AG04449 (cell line): Measurements from ENCODE around the gene USP49.
A peak's percentile ranks its signal among the peaks of the same experiment; 100 is the strongest.

Experiments
- CTCF ChIA-PET: fragments of 350-600 bp; formaldehyde crosslinking; extraction: SDS; loops from one replicate; lab custom pipeline; 2021; ENCODE audit warnings: antibody characterized with exemption; lab: Yijun Ruan, JAX
- POLR2A ChIA-PET: fragments of 400-600, 350-600 bp; formaldehyde crosslinking; extraction: SDS; loops from one replicate; lab custom pipeline; 2020; ENCODE audit warnings: antibody characterized with exemption, inconsistent platforms; lab: Yijun Ruan, JAX
- DNase-seq: peaks from one replicate; pipeline ENCODE4 v3.0.0-alpha.2; 2010; ENCODE audit warnings: low read depth, low spot score
- H3K4me3 ChIP-seq: 2 replicates; pipeline ENCODE4 v1.5.1; 2011; ENCODE audit warnings: low read depth, mild to moderate bottlenecking, control low read depth, low read length
- TF ChIP-seq, protein P1 (sequence below): IDR thresholded peaks from one replicate; pipeline ENCODE4 v1.5.1; 2011; ENCODE audit warnings: mild to moderate bottlenecking, moderate library complexity, low read length, control low read depth, inconsistent platforms; ENCODE audit not compliant: insufficient read depth; ENCODE audit errors: missing control alignments

The USP49 gene

DNA sequence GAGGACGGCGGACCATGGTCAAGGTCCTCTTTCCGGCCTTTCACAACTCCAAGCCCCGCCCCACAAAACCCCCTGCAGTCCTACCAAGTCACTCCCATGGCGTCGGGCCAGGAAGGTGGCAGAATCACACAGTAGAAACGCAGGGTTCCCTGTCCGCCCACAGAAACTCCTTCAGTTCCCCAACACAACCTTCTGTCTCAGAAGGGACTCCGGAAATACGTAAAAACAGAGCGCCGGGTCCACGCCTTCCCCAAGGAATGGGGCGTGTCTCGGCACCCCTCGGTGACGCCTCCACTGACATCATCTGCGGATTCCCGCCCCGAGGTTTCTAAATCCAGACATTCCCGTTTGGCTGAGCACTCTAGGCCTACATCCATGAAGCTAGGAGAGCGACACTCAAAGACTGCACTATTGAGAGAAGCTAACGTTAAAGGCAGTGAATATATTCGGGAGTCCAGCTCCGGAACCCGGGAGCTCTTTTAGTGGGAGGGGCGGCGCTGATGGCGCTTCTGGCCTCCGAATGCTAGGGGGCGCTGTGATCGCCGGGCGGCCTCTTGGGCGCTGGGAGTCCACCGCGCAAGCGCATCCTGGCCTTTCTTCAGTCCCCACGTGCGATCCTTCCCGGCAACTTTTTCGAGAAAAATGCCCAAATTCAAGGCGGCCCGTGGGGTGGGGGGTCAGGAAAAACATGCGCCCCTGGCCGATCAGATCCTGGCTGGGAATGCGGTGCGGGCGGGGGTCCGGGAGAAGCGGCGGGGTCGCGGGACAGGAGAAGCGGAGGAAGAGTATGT is 25.9 kb upstream of the USP49 start, which contains the start of the genes BYSL and MED20:
Gene BYSL (plus strand): TSS at position 579 of the 791 bp plus-strand sequence. CDS start 64 bp downstream, at position 643.
Gene MED20 (minus strand): TSS at position 219 of the 791 bp plus-strand sequence. CDS start 121 bp downstream, at position 98.
- ChIA-PET CTCF (interaction anchor here (0.6 to 12.2 kb wide), 59 partner anchors 8 to 627 kb away, joined by 3 to 341 read pairs (median 5); partner anchors contain the start of genes CCND3, TAF8, TOMM6 and USP49), POLR2A (interaction anchor here (0.5 to 2.0 kb wide), 8 partner anchors 10 to 160 kb away, joined by 3 to 8 read pairs (median 4); partner anchors contain the start of genes TAF8 and TOMM6)
- H3K4me3 ChIP-seq, result peak within 1 kb of the TSS; percentile 98
- DNase-seq, result peak; percentile 71
- TF ChIP-seq, protein P1, sequence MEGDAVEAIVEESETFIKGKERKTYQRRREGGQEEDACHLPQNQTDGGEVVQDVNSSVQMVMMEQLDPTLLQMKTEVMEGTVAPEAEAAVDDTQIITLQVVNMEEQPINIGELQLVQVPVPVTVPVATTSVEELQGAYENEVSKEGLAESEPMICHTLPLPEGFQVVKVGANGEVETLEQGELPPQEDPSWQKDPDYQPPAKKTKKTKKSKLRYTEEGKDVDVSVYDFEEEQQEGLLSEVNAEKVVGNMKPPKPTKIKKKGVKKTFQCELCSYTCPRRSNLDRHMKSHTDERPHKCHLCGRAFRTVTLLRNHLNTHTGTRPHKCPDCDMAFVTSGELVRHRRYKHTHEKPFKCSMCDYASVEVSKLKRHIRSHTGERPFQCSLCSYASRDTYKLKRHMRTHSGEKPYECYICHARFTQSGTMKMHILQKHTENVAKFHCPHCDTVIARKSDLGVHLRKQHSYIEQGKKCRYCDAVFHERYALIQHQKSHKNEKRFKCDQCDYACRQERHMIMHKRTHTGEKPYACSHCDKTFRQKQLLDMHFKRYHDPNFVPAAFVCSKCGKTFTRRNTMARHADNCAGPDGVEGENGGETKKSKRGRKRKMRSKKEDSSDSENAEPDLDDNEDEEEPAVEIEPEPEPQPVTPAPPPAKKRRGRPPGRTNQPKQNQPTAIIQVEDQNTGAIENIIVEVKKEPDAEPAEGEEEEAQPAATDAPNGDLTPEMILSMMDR, result peak; percentile 94

DNA sequence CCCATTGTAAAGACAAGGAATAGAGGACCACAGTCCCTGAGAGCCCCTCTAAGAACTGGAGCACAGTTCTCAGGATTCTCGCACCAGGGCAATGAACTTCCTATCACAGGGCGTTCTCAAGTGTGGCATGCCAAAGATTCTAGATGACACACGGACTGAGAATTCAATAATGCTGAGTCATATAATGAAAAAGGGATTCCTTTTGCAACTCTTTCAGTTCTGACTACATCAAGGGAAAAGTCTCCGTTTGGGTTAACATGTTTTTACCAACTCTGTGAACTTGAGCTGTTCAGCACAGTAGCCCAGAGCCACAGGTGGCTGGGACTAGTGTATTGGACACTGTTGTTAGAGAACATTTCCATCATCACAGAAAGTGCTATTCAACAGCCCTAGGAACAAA is 22.4 kb upstream of the USP49 start:
- DNase-seq, result peak; percentile 79
- CTCF ChIA-PET, result interaction anchor here (0.9 to 1.3 kb wide), 2 partner anchors 22 to 117 kb away, joined by 3 read pairs; no protein-coding TSS in a partner anchor
- TF ChIP-seq, protein P1, result no peak
- H3K4me3 ChIP-seq, result no peak overlapping the region; the same call in 1 of the 2 replicates
- POLR2A ChIA-PET, result no interaction called here

DNA sequence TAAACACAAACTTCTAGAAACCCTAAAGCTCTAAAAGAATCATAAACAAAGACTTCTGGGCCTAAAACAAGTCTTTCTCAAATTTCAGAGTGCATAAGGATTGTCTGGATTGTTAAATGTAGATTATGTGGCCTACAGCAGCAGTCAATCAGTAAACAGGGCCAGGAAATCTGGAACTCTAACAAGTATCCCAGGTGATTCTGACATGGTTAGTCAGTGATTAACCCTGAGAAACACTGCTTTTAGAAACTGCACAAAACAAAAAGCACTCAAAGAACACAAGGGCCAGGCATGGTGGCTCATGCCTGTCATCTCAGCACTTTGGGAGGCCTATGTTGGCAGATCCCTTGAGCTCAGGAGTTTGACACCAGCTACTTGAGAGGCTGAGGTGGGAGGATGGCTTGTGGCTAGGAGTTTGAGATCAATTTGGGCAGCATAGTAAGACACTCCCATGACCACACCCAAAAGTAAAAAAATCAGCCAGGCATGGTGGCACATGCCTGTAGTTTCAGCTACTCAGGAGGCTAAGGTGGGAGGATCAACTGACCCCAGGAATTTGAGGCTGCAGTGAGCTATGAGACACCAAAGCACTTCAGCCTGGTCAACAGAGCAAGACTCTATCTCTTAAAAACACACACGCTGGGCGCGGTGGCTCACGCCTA is 19.8 kb upstream of the USP49 start:
- ChIA-PET POLR2A (interaction anchor here (1.0 kb wide), 1 partner anchor 9 kb away, joined by 5 read pairs; no protein-coding TSS in a partner anchor), CTCF (interaction anchor here (1.0 to 2.5 kb wide), 5 partner anchors 10 to 128 kb away, joined by 3 to 17 read pairs (median 4); partner anchors contain the start of gene TOMM6)
- no peak for DNase-seq
- TF ChIP-seq, protein P1, result no peak
- no peak overlapping the region for H3K4me3 ChIP-seq

DNA sequence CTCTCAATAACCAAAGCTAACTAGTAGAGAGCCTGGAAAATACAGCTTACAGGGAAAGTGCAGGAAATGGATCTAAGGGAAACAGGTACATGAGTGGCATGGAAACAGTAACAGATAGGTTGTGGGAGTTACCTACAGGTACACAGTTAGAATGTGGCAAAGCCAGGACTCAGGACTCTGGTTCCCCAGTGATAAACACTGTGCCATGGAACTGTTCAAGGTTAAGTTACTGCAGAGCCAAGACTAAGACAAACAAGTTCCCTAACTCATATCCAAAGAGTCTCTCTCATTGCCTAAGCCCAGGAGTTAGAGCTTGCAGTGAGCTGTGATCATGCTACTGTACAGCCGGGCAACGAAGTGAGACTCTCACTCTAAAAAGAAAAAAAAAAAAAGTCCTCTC is 19.2 kb upstream of the USP49 start:
- H3K4me3 ChIP-seq, result no peak overlapping the region
- DNase-seq, result no peak
- ChIA-PET CTCF (interaction anchor here (1.0 to 1.5 kb wide), 4 partner anchors 10 to 128 kb away, joined by 3 to 6 read pairs (median 4); no protein-coding TSS in a partner anchor), POLR2A (interaction anchor here (1.0 kb wide), 1 partner anchor 9 kb away, joined by 5 read pairs; no protein-coding TSS in a partner anchor)
- TF ChIP-seq, protein P1, result no peak

DNA sequence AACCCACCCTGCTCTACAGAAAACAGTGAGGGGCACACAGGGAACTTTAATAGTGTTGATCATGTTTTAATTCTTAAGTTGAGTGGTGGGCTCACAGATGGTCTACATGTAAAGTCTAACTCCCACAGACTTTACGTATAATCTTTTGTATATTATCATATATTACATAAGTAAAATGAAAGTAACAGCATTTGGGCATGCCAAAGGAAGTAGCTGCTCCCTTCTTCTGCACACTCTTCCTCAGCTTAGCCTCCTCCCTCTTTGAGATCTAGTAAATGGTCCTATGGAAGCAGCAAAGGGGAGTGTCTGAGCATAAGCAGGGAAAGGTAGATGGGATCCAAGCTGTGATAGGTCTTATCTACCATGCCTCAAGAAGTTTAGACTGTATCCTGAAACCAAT is 14.6 kb upstream of the USP49 start:
- POLR2A ChIA-PET, result no interaction called here
- CTCF ChIA-PET, result interaction anchor here (9.0 kb wide), 1 partner anchor 12 kb away, joined by 78 read pairs; the partner anchor contains the start of genes BYSL and MED20
- no peak for DNase-seq
- H3K4me3 ChIP-seq, result no peak overlapping the region
- TF ChIP-seq, protein P1, result no peak
